ENCODE data around the gene CDC23. TPM values are rescaled to one million over a fixed set of nuclear protein-coding genes. Genes with fewer than 3 reads are reported as not detected.

Gene CDC23
- total RNA-seq, 1 donor from 2014 or later, result 19.3 TPM

DNA sequence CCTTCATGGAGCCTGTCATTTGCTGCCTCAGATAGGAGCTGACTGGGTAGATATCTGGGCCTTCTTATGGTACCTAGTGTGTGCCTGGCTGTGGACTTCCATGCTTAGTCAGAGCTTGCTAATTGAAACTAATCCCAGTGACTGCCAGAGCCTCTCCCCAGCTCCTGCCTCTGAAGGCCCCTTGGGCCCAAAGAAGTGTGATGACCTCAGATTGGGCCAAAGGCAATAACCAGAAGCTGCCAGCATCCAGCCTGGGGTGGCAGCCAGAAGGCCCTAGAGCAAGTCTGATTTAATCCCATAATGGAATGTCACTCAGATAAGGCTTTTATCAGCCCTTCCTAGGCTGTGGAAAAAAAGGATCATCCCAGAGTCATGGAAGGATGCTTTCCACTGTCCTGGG, 17.1 kb upstream of the CDC23 start:
- ATAC-seq (no peak), DNase-seq (no peak)
- no peaks in the 10 kb centered on the region for H3K27me3 ChIP-seq
- H3K36me3 ChIP-seq, result no peaks in the 10 kb centered on the region
- intact Hi-C loops (cut with DNase I), result no loop called here
- no peaks in the 10 kb centered on the region for H3K9me3 ChIP-seq
- TF ChIP-seq, protein P1, sequence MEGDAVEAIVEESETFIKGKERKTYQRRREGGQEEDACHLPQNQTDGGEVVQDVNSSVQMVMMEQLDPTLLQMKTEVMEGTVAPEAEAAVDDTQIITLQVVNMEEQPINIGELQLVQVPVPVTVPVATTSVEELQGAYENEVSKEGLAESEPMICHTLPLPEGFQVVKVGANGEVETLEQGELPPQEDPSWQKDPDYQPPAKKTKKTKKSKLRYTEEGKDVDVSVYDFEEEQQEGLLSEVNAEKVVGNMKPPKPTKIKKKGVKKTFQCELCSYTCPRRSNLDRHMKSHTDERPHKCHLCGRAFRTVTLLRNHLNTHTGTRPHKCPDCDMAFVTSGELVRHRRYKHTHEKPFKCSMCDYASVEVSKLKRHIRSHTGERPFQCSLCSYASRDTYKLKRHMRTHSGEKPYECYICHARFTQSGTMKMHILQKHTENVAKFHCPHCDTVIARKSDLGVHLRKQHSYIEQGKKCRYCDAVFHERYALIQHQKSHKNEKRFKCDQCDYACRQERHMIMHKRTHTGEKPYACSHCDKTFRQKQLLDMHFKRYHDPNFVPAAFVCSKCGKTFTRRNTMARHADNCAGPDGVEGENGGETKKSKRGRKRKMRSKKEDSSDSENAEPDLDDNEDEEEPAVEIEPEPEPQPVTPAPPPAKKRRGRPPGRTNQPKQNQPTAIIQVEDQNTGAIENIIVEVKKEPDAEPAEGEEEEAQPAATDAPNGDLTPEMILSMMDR (IDR thresholded peaks at IDR 0.05), result no peak
- H3K4me3 ChIP-seq, result no peak overlapping the region
- H3K27ac ChIP-seq, result no peak overlapping the region
- no peaks in the 10 kb centered on the region for H3K4me1 ChIP-seq

GRCh38 chr5:138229387-138229786, 16.3 kb upstream of the CDC23 start:
- H3K9me3 ChIP-seq, result no peaks in the 10 kb centered on the region
- intact Hi-C loops (cut with DNase I), result no loop called here
- H3K36me3 ChIP-seq, result no peaks in the 10 kb centered on the region
- ATAC-seq (no peak), DNase-seq (no peak)
- no peaks in the 10 kb centered on the region for H3K4me1 ChIP-seq
- H3K27me3 ChIP-seq, result no peaks in the 10 kb centered on the region
- no peak overlapping the region for H3K4me3 ChIP-seq
- TF ChIP-seq, protein P1 (IDR thresholded peaks at IDR 0.05), result no peak
- H3K27ac ChIP-seq, result no peak overlapping the region

GRCh38 chr5:138226910-138227309, 13.8 kb upstream of the CDC23 start:
- DNase-seq (no peak), ATAC-seq (no peak)
- no peaks in the 10 kb centered on the region for H3K4me1 ChIP-seq
- H3K36me3 ChIP-seq, result no peaks in the 10 kb centered on the region
- H3K27me3 ChIP-seq, result no peaks in the 10 kb centered on the region
- H3K9me3 ChIP-seq, result no peaks in the 10 kb centered on the region
- no peak overlapping the region for H3K4me3 ChIP-seq
- intact Hi-C loops (cut with DNase I), result no loop called here
- no peak overlapping the region for H3K27ac ChIP-seq
- TF ChIP-seq, protein P1 (IDR thresholded peaks at IDR 0.05), result no peak

- no peaks in the 10 kb centered on the region for H3K4me1 ChIP-seq
- no peak overlapping the region for H3K27ac ChIP-seq
- no peaks in the 10 kb centered on the region for H3K9me3 ChIP-seq
- H3K27me3 ChIP-seq, result no peaks in the 10 kb centered on the region
- DNase-seq (no peak), ATAC-seq (no peak)
- H3K36me3 ChIP-seq, result no peaks in the 10 kb centered on the region
- intact Hi-C loops (cut with DNase I), result no loop called here
- H3K4me3 ChIP-seq, result no peak overlapping the region
- TF ChIP-seq, protein P1 (IDR thresholded peaks at IDR 0.05), result no peak
Observed at GRCh38 chr5:138224712-138225111, 11.6 kb upstream of the CDC23 start.

GRCh38 chr5:138223532-138223931, 10.4 kb upstream of the CDC23 start:
- Histone ChIP-seq H3K4me1 (no peaks in the 10 kb centered on the region), H3K36me3 (no peaks in the 10 kb centered on the region), H3K27me3 (no peaks in the 10 kb centered on the region), H3K9me3 (no peaks in the 10 kb centered on the region), H3K4me3 (no peak overlapping the region), H3K27ac (no peak overlapping the region)
- DNase-seq (no peak), ATAC-seq (no peak)
- TF ChIP-seq, protein P1 (IDR thresholded peaks at IDR 0.05), result no peak
- intact Hi-C loops (cut with DNase I), result no loop called here

DNA sequence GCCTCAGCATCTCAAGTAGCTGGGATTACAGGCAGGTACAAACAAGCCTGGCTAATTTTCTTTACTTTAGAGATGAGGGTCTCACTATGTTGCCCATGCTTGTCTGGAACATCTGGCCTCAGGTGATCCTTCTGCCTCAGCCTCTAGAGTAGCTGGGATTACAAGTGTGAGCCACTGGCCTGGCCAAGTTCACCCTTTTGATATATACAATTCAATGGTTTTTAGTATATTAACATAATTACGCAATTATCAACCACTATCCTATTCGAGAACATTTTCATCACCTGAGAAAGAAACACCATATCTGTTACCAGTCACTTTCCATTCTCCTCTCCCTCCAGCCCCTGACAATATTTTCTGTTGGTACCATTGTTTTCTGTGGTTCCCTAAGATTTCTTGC, 3.7 kb upstream of the CDC23 start:
- no peak for ATAC-seq
- Histone ChIP-seq H3K36me3 (no peaks in the 10 kb centered on the region), H3K4me1 (peaks cover 14% of the 10 kb centered on the region), H3K27ac (no peak overlapping the region), H3K27me3 (no peaks in the 10 kb centered on the region), H3K4me3 (no peak overlapping the region), H3K9me3 (no peaks in the 10 kb centered on the region)
- intact Hi-C loops (cut with DNase I), result no loop called here
- no peak for DNase-seq
- TF ChIP-seq, protein P1 (IDR thresholded peaks at IDR 0.05), result no peak
